NOMO-1 treated with DMSO at 0.1 percent for 48 hours (cell line): Measurements from ENCODE around the gene RAD50.

Experiments
- DNase-seq: peaks from one replicate; lab custom pipeline; 2025; ENCODE audit not compliant: unreplicated experiment; lab: John Stamatoyannopoulos, UW

The RAD50 gene

GRCh38 chr5:132692632-132692967, 135.8 kb downstream of the RAD50 start:
- DNase-seq, result no peak
